H7 (cell line): ENCODE measurements around the gene AKR1B1. TPM values are rescaled to one million over a fixed set of nuclear protein-coding genes. Genes with fewer than 3 reads are reported as not detected.

ENCODE experiments used
- DNase-seq: peaks from one replicate; pipeline ENCODE4 v3.0.0; 2012
- H3K27me3 ChIP-seq: 2 replicates; pipeline ENCODE4 v1.6.0; 2011; ENCODE audit warnings: mild to moderate bottlenecking, low read length; ENCODE audit not compliant: control insufficient read depth, insufficient read depth
- H3K36me3 ChIP-seq: replicated peaks from 2 replicates; pipeline ENCODE4 v1.5.1; 2011; ENCODE audit warnings: low read length; ENCODE audit not compliant: control insufficient read depth, insufficient read depth
- H3K4me3 ChIP-seq: 2 replicates; pipeline ENCODE4 v1.5.1; 2011; ENCODE audit warnings: low read depth, mild to moderate bottlenecking, control low read depth, low read length, moderate library complexity; ENCODE audit not compliant: insufficient read depth
- total RNA-seq: library from RNA; depleted of rRNA; stranded (reverse); fragments of >200 nt; shearing (Covaris generic); gene quantifications from 2 replicates; pipeline ENCODE4 v1.2.3, GENCODE V29; 2014

The AKR1B1 gene
- total RNA-seq, 1 experiment from 2014 or later = 120 TPM

DNA sequence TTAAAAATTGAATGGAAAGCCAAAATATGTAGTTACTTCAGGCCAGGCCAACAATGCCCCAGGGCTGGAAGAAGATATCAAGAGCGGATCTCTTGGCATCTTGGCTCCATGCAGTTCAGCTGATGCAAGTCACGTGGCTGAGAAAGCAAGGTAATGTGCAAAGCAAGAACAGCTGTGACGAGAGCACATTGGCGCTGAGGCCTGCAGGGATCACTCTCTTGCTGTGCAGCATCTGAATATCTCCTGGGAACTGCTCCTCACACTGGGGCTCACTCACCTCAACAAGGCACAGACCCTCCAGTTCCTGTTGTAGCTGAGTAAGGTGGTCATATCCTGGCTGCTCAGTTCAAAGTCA is 14.0 kb downstream of the AKR1B1 start:
- no peaks in the 10 kb centered on the region for H3K27me3 ChIP-seq
- H3K4me3 ChIP-seq = no peak overlapping the region
- no peak for DNase-seq
- peaks cover 54% of the 10 kb centered on the region for H3K36me3 ChIP-seq

DNA sequence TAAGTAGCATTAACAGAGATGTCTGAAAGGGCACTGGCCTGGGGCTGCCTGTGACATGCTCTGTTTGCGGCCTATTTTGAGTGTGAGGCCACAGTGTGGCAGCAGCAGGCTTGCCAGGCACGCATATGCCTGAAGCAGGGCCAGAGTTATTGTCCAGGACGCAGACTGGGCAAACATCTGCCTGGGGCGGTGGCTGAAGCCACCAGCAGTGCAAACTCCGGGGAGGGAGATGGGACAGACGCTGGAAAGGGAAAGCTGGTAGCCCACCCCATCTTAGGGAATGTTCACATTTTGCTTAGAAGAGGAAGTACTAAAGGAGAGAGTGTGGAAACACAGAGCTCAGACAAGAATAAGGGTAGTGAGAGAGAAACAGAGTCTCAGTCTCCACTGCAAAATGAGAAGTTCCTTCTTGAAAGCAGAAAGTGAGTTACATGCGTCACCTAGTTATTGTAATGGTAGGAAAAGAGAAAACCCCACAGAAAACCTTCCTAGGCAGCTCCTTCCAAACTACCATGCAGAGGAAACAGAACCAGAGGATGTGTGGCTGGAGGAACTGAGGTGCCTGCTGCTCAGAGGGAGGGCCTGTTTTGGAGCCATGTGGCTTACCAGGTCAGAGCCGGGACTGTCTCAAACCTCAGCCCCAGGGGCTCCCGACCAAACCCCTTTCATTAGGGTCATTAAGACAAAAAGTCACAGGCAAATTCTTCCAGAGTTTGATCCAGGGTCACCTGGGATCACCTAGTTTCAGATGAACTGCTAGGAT is 14.5 kb downstream of the AKR1B1 start:
- peaks cover 51% of the 10 kb centered on the region for H3K36me3 ChIP-seq
- no peak for DNase-seq
- no peak overlapping the region for H3K4me3 ChIP-seq
- no peaks in the 10 kb centered on the region for H3K27me3 ChIP-seq

DNA sequence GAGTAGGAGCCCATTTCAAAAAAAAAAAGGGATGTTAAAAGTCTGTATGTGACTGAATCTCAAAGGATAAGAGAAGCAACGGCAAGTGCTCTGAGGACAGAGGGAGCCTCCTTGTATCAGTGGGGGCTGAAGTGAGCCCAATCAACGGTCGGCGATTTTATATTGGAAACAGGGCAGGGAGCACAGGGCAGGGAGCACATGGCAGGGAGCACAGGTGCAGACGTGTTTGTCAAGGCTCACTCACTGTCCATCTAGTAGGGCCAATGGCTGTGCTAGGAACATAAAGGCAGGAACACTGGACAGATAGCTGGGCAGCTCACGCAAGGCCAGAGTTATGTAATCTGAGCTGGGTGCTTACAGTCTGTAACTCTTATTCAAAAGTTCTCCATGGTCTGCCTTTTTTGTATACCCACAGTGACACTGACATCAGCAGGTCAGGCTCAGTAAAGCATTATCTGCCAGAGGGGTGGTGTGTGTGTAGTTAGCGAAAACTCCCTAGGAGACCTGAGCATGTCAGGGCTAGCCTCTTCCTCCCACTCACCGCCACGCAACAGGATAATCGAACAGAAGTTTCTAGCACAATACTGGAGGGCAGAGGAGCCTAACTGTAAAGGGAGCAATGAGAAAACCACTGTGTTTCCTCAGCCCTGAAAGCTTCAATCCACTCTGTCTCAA is 15.4 kb downstream of the AKR1B1 start:
- peaks cover 46% of the 10 kb centered on the region for H3K36me3 ChIP-seq
- no peak for DNase-seq
- no peak overlapping the region for H3K4me3 ChIP-seq

DNA sequence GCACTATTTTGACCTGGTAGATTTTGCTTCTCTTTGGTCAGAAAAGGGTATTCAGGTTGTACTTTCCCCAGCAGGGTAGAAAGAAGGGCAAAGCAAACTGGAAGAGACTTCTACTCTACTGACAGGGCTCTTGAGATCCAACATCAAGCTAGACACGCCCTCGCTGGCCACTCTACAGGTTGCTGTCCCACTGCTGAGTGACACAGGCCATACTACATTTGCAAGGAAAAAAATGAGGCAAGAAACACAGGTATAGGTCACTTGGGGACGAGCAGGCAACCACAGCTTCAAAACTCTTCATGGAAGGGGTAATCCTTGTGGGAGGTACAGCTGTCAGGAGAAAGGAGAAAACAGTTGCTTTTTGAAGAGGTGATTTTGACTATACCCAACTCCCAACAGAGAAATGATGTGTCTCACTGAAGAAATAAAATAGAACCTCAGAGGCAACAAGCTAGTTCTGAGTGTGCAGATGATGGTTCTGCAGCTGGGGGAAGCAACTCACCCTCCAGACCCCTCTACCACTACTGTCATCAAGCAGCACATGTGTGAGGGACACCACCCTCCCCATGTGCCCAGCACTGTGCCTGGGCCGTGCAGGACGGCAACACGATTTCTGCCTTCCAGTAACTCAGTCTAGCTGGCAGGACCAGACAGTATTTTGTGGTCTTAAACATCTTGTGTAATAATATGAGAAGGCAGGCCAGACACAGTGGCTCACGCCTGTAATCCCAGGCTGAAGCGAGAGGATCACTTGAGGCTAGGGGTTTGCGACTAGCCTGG is 16.3 kb downstream of the AKR1B1 start:
- peaks cover 37% of the 10 kb centered on the region for H3K36me3 ChIP-seq
- H3K4me3 ChIP-seq = no peak overlapping the region
- H3K27me3 ChIP-seq = no peaks in the 10 kb centered on the region
- no peak for DNase-seq

More for the DNA sequence above, 15.4 kb downstream of the AKR1B1 start:
- no peaks in the 10 kb centered on the region for H3K27me3 ChIP-seq

DNA sequence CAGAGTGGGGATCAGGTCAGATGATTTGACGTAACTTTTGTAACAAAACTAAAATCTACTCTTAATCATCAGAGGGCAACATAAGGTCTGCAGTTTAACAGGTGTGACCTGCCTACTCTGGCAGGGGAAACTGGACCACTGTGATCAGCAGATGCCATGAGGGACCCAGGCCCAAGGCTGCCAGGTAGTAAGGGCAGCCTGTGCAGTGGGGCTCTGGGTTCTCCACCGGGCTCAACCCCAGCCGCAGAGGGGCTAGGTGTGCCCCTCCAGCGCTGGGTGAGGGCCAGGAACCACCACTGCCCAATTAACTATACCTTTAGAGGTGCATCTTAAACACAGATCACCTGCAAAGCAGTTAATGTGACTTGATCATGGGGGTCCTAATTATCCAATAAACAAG is 17.6 kb downstream of the AKR1B1 start:
- no peaks in the 10 kb centered on the region for H3K27me3 ChIP-seq
- peaks cover 26% of the 10 kb centered on the region for H3K36me3 ChIP-seq
- H3K4me3 ChIP-seq = no peak overlapping the region
- no peak for DNase-seq

DNA sequence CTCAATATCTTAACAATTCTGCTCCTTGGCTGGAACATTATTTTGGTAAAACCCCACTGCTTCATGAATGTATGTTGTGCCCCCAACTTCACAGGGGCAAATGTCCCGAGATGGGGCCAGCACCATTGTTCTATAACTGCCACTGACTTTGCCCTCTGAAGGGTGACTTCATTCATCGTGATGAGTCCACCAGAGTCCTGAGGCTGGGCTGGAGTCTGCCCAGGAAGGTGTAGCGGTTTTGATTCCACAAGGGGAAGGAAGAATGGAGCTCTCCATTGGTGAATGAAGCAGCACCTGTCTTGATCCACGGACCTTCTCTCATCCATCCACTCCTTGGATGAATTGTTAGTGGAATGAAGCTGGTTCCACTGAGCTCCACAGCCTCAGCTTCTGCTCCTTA is 18.4 kb downstream of the AKR1B1 start:
- H3K36me3 ChIP-seq = peaks cover 26% of the 10 kb centered on the region
- H3K4me3 ChIP-seq = no peak overlapping the region
- no peak for DNase-seq
- H3K27me3 ChIP-seq = no peaks in the 10 kb centered on the region

DNA sequence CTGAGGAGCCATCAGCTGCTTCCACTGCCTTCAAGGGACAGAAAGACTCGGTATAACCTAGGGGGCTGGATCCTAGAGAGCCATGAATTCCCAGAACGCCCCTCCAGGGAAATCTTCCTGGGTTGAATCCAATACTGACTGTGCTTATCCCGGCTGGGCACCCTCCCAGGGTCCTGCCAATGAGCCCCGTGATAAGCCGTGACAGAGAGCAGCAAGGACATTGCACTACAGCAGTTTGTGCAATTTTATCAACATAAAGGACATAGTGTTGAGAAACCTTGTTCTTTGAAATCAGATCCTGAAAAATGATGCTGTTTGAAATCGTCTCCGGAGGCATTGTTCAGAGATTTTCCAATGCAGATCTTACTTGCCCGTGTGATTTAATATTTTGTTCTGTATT is 18.8 kb downstream of the AKR1B1 start:
- H3K27me3 ChIP-seq = no peaks in the 10 kb centered on the region
- peaks cover 26% of the 10 kb centered on the region for H3K36me3 ChIP-seq
- no peak for DNase-seq
- no peak overlapping the region for H3K4me3 ChIP-seq

DNA sequence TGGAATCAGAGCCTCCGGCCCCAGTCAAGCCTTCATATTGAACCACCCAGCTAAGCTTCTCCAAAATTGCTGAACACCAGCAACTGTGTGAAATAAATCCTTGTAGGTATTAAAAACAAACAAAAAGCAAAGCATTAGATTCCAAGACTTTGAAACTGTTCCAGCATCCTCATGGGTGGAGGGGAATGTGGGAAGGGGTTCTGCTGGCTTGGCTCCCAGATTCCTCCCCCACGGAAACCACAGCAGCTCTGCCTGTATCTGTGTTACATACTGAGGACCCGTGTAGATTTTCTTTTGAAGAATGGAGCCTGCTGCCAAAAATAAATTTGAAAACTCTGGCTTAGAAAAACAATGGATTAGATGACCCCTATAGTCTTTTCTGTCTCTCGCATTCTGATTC is 20.0 kb downstream of the AKR1B1 start:
- Histone ChIP-seq H3K27me3 (no peaks in the 10 kb centered on the region), H3K36me3 (peaks cover 18% of the 10 kb centered on the region), H3K4me3 (no peak overlapping the region)
- DNase-seq = no peak

DNA sequence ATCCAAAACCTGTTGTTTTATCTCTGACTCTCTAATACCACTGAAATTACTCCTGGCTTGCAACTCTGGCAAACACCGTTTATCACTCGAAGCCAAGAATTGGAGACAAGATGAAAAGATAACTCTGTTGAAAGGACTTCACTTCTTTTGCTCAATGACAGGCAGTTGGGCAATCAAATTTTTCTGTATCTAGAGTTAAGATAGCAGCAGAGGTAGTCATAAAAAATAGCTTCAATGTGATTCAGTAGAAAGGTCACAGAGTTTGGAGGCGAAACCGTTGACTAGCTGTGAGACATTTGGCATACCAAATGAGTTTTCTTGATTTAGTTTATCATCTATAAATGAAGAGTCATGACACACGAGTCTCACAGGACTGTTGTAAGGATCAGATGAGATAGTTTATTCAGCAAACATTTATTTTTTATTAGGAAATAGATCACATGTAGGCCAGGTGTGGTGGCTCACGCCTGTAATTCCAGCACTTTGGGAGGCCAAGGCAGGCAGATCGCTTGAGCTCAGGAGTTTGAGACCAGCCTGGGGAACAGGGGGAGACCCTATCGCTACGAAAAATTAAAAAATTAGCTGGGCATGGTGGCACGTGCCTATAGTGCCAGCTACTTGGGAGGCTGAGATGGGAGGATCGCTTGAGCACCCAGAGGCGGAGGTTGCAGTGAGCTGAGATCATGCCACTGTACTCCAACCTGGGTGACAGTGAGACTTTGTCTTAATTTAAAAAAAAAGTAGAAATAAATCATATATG is 23.6 kb downstream of the AKR1B1 start:
- Histone ChIP-seq H3K27me3 (no peaks in the 10 kb centered on the region), H3K36me3 (no peaks in the 10 kb centered on the region; the same call in 1 of the 2 replicates), H3K4me3 (no peak overlapping the region)
- no peak for DNase-seq

DNA sequence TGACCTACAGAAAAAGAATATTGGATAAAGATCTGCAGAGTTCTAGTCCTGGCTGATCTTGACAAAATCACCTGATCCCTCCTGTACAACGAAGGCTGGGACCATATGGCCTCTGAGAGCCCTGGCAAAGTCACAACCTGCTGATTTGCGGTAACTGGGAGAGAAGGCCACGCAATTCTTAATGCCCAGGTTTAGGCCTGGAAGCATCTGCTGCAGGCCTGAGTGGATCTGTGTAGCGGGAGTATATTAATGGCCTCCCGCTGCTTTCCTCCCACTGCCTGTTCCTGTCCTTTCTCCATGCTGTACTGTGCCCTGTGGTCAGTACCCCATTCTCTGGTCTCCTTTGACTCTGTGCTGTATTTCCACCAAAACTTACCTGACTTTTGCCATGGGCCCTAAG is 24.2 kb downstream of the AKR1B1 start:
- no peak for DNase-seq
- Histone ChIP-seq H3K36me3 (no peaks in the 10 kb centered on the region), H3K27me3 (no peaks in the 10 kb centered on the region), H3K4me3 (no peak overlapping the region)

DNA sequence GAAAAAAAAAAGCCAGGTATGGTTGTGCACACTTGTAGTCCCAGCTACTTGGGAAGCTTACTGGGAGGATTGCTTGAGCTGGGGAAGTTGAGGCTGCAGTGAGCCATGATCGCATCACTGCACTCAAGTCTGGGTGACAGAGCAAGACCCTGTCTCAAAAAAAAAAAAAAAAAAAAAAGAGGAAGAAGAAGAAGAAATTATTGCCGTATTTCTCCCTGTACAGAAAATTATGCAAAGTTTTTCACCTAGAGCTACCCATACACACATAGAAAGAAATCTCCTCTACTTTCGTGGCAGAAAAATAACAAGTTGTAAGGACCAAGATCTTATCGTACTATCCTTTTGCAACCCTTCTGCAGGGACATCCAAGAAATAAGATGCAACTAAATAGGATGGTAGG is 25.5 kb downstream of the AKR1B1 start:
- Histone ChIP-seq H3K4me3 (no peak overlapping the region), H3K36me3 (no peaks in the 10 kb centered on the region), H3K27me3 (no peaks in the 10 kb centered on the region)
- DNase-seq = no peak

DNA sequence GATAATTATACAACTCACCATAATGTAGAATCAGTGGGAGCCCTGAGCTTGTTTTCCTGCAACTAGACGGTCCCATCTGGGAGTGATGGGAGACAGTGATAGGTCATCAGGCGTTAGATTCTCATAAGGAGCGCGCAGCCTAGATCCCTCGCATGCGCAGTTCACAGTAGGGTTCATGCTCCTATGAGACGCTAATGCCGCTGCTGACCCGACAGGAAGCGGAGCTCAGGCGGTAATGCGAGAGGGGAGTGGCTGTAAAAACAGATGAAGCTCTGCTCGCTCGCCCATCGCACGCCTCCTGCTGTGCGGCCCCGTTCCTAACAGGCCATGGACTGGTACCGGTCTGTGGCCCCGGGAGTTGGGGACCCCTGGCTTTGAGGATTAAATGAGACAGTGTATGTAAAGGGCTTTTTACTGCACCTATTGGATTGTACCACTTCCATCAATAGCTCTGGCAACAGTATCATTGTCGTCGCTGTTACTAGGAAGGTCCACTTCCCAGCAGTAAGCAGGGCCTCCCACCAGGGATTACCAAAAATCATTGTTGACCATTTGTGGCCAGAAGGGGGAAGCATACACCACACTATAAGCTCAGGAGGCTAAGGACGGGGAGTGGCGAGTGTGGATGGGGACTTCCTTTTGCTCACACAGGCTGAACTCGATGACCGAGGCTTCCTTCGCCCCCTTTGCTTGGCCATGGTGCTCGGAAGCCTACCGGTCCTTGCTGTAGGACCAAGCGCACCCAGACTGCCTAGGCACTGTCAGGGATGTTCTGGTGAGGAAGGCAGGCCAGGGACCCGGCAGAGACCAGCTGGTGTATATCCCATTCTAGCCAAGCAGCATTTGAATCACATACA is 26.4 kb downstream of the AKR1B1 start:
- Histone ChIP-seq H3K4me3 (peak overlapping the region; percentile 40), H3K36me3 (no peaks in the 10 kb centered on the region), H3K27me3 (no peaks in the 10 kb centered on the region)
- DNase-seq = peak; percentile 87

DNA sequence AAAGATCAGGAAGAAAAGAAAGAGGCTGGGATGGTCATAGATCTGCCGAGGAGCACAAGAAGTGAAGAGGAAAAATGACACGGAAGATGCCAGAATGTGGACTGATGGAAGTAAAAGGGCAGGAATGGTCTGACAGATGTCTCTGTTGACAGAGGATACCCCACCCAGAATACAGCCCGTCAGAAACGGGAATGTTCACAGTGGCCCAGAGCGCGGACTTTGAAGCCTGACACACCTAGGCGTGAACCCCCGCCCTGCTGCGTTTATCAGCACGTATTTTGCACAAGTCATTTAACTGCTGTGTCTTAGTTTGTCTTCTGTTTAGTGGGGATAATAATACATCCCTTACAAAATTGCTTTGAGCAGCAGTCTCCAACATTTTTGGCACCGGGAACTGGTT is 27.1 kb downstream of the AKR1B1 start:
- Histone ChIP-seq H3K27me3 (no peaks in the 10 kb centered on the region), H3K36me3 (no peaks in the 10 kb centered on the region), H3K4me3 (no peak overlapping the region)
- DNase-seq = no peak

DNA sequence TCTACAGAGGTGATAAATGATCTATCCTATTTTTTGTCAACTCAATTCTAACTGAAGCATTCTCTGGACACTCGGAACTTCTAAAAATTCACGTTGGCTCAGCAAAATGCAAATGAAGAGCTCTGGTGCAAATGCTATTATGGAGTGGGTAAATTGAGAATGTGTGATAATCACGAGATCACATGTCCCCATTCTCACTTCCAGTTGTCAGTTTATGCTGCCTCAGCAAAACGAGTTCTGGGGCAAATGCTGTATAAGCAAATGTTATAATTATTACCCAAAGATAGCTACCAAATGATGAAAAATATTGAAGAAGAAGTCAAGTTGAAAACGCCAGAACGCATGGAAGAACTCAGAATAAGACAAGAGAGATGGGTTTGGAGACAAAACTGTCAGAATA is 29.4 kb downstream of the AKR1B1 start:
- no peaks in the 10 kb centered on the region for H3K27me3 ChIP-seq
- no peaks in the 10 kb centered on the region for H3K36me3 ChIP-seq
- H3K4me3 ChIP-seq = no peak overlapping the region
- no peak for DNase-seq
